DND-41 (cell line): Measurements from ENCODE around the gene SPDYE8.
"Not testable (repeated sequence)": the region's sequence is repeated elsewhere in the genome, so short reads cannot be mapped to it uniquely, and the experiment has no call there.

Experiments
- CTCF ChIP-seq: IDR thresholded peaks from 2 replicates; pipeline ENCODE4 v1.5.1; 2012; ENCODE audit warnings: borderline replicate concordance, low read length, moderate library complexity, mild to moderate bottlenecking; ENCODE audit not compliant: poor library complexity, severe bottlenecking; ENCODE audit errors: extremely low read depth
- EZH2 ChIP-seq: IDR thresholded peaks from 3 replicates; pipeline ENCODE4 v1.6.1; 2012; ENCODE audit warnings: borderline replicate concordance, low read depth, mild to moderate bottlenecking, moderate library complexity, low read length, inconsistent platforms; ENCODE audit not compliant: severe bottlenecking

DNA sequence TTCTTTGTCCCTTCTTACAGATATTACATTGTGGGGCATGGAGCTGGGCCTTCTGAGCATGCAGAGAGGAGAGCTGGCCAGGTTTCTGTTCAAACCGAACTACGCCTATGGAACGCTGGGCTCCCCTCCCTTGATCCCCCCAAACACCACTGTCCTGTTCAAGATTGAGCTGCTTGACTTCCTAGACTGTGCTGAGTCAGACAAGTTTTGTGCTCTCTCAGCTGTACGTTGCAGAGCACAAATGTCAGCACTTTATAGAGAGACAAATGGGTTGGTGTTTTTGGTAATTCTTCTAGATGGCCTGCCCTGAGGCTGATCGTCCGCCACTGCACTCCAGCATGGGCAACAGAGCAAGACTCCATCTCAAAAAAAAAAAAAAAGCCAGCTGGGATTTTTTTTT, 58.1 kb downstream of the SPDYE8 start:
- TF ChIP-seq CTCF, EZH2: not testable (repeated sequence)
